Measurements from ENCODE around the gene PGAP3.
A peak's percentile ranks its signal among the peaks of the same experiment; 100 is the strongest.

Gene PGAP3

DNA sequence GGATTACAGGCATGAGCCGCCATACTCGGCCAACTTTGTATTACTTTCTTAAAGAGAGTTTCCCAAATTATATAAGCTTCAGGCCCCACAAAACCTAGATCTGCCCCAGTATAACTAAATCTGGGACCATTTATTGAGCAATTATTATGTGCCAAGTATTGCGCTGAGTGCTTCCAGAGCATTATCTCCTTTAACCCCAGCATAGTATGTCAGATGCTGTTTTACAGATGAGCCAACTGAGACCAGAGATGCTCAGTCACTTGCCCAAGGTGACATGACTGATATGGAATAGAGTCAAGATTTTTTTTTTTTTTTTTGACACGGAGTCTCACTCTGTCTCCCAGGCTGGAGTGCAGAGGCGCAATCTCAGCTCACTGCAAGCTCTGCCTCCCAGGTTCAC is 10.1 kb upstream of the PGAP3 start:
- no peaks in the 10 kb centered on the region for H3K4me1 ChIP-seq
- no peak for DNase-seq
- TF ChIP-seq, protein P1, sequence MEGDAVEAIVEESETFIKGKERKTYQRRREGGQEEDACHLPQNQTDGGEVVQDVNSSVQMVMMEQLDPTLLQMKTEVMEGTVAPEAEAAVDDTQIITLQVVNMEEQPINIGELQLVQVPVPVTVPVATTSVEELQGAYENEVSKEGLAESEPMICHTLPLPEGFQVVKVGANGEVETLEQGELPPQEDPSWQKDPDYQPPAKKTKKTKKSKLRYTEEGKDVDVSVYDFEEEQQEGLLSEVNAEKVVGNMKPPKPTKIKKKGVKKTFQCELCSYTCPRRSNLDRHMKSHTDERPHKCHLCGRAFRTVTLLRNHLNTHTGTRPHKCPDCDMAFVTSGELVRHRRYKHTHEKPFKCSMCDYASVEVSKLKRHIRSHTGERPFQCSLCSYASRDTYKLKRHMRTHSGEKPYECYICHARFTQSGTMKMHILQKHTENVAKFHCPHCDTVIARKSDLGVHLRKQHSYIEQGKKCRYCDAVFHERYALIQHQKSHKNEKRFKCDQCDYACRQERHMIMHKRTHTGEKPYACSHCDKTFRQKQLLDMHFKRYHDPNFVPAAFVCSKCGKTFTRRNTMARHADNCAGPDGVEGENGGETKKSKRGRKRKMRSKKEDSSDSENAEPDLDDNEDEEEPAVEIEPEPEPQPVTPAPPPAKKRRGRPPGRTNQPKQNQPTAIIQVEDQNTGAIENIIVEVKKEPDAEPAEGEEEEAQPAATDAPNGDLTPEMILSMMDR (IDR thresholded peaks at IDR 0.05; ENCODE audit: low read depth, low read length): no peak
- H3K4me3 ChIP-seq (ENCODE audit: low read depth, low read length): no peak overlapping the region
- no peaks in the 10 kb centered on the region for H3K9me3 ChIP-seq
- H3K27me3 ChIP-seq: peaks cover 37% of the 10 kb centered on the region
- H3K36me3 ChIP-seq: no peaks in the 10 kb centered on the region

DNA sequence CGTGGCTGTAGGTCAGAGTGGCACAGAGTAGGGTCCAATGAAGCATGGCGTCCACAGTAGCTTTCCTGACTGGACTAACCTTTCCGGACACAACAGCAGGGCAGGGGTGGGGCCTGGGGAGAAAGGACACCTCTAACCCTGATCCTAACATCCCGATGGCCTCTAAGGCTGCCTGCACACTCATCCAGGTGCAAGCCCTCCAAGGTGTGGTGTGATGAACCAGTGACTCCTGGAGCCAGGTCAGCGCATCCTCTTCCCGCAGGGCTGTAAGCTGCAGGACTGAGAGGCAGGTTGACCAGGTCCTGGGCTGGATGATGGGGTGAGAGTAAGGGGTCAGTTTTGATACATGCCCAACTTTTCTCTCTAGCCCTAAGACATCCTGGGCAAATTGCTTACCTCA is 8.9 kb upstream of the PGAP3 start:
- Histone ChIP-seq H3K4me3 (ENCODE audit: low read depth, low read length) (no peak overlapping the region), H3K4me1 (no peaks in the 10 kb centered on the region), H3K36me3 (no peaks in the 10 kb centered on the region), H3K27me3 (peaks cover 29% of the 10 kb centered on the region), H3K9me3 (no peaks in the 10 kb centered on the region)
- TF ChIP-seq, protein P1 (IDR thresholded peaks at IDR 0.05; ENCODE audit: low read depth, low read length): no peak
- DNase-seq: no peak

DNA sequence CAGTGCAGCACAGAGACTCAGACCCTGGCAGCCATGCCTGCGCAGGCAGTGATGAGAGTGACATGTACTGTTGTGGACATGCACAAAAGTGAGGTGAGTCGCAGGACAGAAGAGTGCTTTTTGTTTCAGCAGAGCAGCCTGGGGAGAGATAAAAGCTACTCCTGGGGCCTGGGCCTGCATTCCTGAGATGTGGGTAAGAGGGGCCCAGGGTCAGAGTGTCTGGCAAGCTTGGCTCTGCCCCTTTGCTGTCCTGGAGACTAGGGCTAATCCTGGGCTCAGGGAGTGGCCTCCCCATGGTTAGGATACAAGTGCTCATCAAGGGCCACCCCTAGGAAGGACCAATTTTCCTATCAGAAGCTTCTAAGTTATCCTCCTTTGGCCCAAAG is 7.2 kb upstream of the PGAP3 start:
- no peaks in the 10 kb centered on the region for H3K4me1 ChIP-seq
- peaks cover 12% of the 10 kb centered on the region for H3K27me3 ChIP-seq
- DNase-seq: no peak
- no peak overlapping the region for H3K4me3 ChIP-seq (ENCODE audit: low read depth, low read length)
- H3K36me3 ChIP-seq: no peaks in the 10 kb centered on the region
- no peaks in the 10 kb centered on the region for H3K9me3 ChIP-seq
- TF ChIP-seq, protein P1 (IDR thresholded peaks at IDR 0.05; ENCODE audit: low read depth, low read length): no peak

- Histone ChIP-seq H3K36me3 (no peaks in the 10 kb centered on the region), H3K9me3 (no peaks in the 10 kb centered on the region), H3K4me1 (no peaks in the 10 kb centered on the region), H3K4me3 (ENCODE audit: low read depth, low read length) (no peak overlapping the region), H3K27me3 (peaks cover 7% of the 10 kb centered on the region)
- TF ChIP-seq, protein P1 (IDR thresholded peaks at IDR 0.05; ENCODE audit: low read depth, low read length): no peak
- DNase-seq: no peak
These were observed 6.7 kb upstream of the PGAP3 start for GRCh38 chr17:39694593-39694992.

GRCh38 chr17:39688945-39689344 is 1.1 kb upstream of the PGAP3 start:
- peak overlapping the region; percentile 94 for H3K4me3 ChIP-seq (ENCODE audit: low read depth, low read length)
- no peaks in the 10 kb centered on the region for H3K27me3 ChIP-seq
- no peaks in the 10 kb centered on the region for H3K4me1 ChIP-seq
- no peaks in the 10 kb centered on the region for H3K9me3 ChIP-seq
- no peak for DNase-seq
- H3K36me3 ChIP-seq: no peaks in the 10 kb centered on the region; the same call in 1 of the 2 replicates
- TF ChIP-seq, protein P1 (IDR thresholded peaks at IDR 0.05; ENCODE audit: low read depth, low read length): no peak

GRCh38 chr17:39688475-39688835 is 598 bp upstream of the PGAP3 start:
- no peaks in the 10 kb centered on the region; the same call in 1 of the 2 replicates for H3K36me3 ChIP-seq
- H3K4me1 ChIP-seq: no peaks in the 10 kb centered on the region
- DNase-seq: no peak
- no peaks in the 10 kb centered on the region for H3K9me3 ChIP-seq
- H3K4me3 ChIP-seq (ENCODE audit: low read depth, low read length): peak overlapping the region; percentile 94
- no peaks in the 10 kb centered on the region for H3K27me3 ChIP-seq
- TF ChIP-seq, protein P1 (IDR thresholded peaks at IDR 0.05; ENCODE audit: low read depth, low read length): no peak
